ENCODE results near the gene STK35. TPM values are rescaled to one million over a fixed set of nuclear protein-coding genes. Genes with fewer than 3 reads are reported as not detected.

STK35 gene
- total and polyA plus RNA-seq, 9 of the 15 experiments (the other 6 are each of a cell fraction or from before 2014, with no cell fraction given): 1.0 to 11.0 (median 6.3) TPM

DNA sequence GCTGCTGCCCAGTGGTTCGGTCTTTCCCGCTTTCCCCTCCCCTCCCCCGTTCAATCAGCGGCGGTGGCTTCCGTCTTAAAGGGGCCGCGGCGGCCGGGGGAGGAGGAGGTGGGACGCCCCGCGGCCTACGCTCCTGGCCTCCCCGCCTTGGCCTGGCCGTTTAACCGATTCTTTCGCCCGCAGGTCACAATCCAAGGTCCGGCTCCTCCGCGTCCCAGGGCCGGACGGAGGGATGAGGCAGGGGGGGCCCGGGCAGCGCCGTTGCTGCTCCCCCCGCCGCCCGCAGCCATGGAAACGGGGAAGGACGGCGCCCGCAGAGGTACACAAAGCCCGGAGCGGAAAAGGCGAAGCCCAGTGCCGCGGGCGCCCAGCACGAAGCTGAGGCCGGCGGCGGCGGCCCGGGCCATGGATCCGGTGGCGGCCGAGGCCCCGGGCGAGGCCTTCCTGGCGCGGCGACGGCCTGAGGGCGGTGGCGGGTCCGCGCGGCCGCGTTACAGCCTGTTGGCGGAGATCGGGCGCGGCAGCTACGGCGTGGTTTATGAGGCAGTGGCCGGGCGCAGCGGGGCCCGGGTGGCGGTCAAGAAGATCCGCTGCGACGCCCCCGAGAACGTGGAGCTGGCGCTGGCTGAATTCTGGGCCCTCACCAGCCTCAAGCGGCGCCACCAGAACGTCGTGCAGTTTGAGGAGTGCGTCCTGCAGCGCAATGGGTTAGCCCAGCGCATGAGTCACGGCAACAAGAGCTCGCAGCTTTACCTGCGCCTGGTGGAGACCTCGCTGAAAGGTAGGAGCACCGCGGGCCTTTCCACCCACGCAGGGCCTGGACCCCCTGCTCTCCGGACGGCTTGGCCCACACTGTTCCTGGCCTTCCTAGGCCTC, 1.2 kb downstream of the STK35 start (continued):
- TF ChIP-seq ZNF511 (CRISPR knock-in tag; IDR thresholded peaks at IDR 0.05): peak; percentile 60; the same call in 1 of the 2 replicates
- TF ChIP-seq HNRNPK (IDR thresholded peaks at IDR 0.05; ENCODE audit: low read depth, low read length, poor library complexity, severe bottlenecking): no peak
- TF ChIP-seq, protein P1, sequence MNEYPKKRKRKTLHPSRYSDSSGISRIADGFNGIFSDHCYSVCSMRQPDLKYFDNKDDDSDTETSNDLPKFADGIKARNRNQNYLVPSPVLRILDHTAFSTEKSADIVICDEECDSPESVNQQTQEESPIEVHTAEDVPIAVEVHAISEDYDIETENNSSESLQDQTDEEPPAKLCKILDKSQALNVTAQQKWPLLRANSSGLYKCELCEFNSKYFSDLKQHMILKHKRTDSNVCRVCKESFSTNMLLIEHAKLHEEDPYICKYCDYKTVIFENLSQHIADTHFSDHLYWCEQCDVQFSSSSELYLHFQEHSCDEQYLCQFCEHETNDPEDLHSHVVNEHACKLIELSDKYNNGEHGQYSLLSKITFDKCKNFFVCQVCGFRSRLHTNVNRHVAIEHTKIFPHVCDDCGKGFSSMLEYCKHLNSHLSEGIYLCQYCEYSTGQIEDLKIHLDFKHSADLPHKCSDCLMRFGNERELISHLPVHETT (CRISPR knock-in tag; conservative IDR thresholded peaks at IDR 0.05 in 1 of 2, IDR thresholded peaks at IDR 0.05 in 1 of 2): no peak; a peak in 1 of 4 replicates
- TF ChIP-seq GABPA (tag; conservative IDR thresholded peaks at IDR 0.05; ENCODE audit: low read depth): 0 out of 2 replicates have a peak, but pooled peaks have one; percentile 55
- no peak for TF ChIP-seq RHOXF2B (CRISPR knock-in tag; conservative IDR thresholded peaks at IDR 0.05)
- TF ChIP-seq TRIM28 (IDR thresholded peaks at IDR 0.05): no peak
- TF ChIP-seq ZNF76 (CRISPR knock-in tag; IDR thresholded peaks at IDR 0.05; ENCODE audit: borderline replicate concordance): no peak
- TF ChIP-seq NONO (IDR thresholded peaks at IDR 0.05; ENCODE audit: low read depth in 2 of 2, low read length in 1 of 2): peak in 1 of 2 experiments; percentile 47; a peak in 1 of 4 replicates
- no peak for TF ChIP-seq CBFA2T2 (conservative IDR thresholded peaks at IDR 0.05)
- TF ChIP-seq, protein P2, sequence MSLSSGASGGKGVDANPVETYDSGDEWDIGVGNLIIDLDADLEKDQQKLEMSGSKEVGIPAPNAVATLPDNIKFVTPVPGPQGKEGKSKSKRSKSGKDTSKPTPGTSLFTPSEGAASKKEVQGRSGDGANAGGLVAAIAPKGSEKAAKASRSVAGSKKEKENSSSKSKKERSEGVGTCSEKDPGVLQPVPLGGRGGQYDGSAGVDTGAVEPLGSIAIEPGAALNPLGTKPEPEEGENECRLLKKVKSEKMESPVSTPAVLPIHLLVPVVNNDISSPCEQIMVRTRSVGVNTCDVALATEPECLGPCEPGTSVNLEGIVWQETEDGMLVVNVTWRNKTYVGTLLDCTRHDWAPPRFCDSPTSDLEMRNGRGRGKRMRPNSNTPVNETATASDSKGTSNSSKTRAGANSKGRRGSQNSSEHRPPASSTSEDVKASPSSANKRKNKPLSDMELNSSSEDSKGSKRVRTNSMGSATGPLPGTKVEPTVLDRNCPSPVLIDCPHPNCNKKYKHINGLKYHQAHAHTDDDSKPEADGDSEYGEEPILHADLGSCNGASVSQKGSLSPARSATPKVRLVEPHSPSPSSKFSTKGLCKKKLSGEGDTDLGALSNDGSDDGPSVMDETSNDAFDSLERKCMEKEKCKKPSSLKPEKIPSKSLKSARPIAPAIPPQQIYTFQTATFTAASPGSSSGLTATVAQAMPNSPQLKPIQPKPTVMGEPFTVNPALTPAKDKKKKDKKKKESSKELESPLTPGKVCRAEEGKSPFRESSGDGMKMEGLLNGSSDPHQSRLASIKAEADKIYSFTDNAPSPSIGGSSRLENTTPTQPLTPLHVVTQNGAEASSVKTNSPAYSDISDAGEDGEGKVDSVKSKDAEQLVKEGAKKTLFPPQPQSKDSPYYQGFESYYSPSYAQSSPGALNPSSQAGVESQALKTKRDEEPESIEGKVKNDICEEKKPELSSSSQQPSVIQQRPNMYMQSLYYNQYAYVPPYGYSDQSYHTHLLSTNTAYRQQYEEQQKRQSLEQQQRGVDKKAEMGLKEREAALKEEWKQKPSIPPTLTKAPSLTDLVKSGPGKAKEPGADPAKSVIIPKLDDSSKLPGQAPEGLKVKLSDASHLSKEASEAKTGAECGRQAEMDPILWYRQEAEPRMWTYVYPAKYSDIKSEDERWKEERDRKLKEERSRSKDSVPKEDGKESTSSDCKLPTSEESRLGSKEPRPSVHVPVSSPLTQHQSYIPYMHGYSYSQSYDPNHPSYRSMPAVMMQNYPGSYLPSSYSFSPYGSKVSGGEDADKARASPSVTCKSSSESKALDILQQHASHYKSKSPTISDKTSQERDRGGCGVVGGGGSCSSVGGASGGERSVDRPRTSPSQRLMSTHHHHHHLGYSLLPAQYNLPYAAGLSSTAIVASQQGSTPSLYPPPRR (CRISPR knock-in tag; IDR thresholded peaks at IDR 0.05; ENCODE audit: borderline replicate concordance): no peak
- TF ChIP-seq HMG20A (CRISPR knock-in tag; conservative IDR thresholded peaks at IDR 0.05): no peak
- TF ChIP-seq, protein P3, sequence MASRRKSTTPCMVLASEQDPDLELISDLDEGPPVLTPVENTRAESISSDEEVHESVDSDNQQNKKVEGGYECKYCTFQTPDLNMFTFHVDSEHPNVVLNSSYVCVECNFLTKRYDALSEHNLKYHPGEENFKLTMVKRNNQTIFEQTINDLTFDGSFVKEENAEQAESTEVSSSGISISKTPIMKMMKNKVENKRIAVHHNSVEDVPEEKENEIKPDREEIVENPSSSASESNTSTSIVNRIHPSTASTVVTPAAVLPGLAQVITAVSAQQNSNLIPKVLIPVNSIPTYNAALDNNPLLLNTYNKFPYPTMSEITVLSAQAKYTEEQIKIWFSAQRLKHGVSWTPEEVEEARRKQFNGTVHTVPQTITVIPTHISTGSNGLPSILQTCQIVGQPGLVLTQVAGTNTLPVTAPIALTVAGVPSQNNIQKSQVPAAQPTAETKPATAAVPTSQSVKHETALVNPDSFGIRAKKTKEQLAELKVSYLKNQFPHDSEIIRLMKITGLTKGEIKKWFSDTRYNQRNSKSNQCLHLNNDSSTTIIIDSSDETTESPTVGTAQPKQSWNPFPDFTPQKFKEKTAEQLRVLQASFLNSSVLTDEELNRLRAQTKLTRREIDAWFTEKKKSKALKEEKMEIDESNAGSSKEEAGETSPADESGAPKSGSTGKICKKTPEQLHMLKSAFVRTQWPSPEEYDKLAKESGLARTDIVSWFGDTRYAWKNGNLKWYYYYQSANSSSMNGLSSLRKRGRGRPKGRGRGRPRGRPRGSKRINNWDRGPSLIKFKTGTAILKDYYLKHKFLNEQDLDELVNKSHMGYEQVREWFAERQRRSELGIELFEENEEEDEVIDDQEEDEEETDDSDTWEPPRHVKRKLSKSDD (conservative IDR thresholded peaks at IDR 0.05; ENCODE audit: low read length): no peak
- TF ChIP-seq FIP1L1 (IDR thresholded peaks at IDR 0.05; ENCODE audit: low read depth, low read length, poor library complexity, severe bottlenecking): no peak
- TF ChIP-seq RBM14 (IDR thresholded peaks at IDR 0.05; ENCODE audit: borderline replicate concordance, insufficient read depth, low read depth, low read length): no peak
- 0 out of 2 replicates have a peak, but pooled peaks have one; percentile 44 for TF ChIP-seq MYC (IDR thresholded peaks at IDR 0.05; ENCODE audit: low read depth, low read length)
- no peak for TF ChIP-seq MYC (CRISPR knock-in tag; IDR thresholded peaks at IDR 0.05; ENCODE audit: borderline replicate concordance, low read depth)
